Endothelial cell of umbilical vein (primary cell): ENCODE data around the gene TMEM11. TPM values are rescaled to one million over a fixed set of nuclear protein-coding genes. Genes with fewer than 3 reads are reported as not detected.

Experiments used
- BruUV-seq: library from RNA; stranded (reverse); fragments of 400-500 nt; replicated peaks from 2 replicates; lab custom pipeline; 2021; lab: Mats Ljungman, UMichigan
- CTCF ChIA-PET: fragments of 300-600, 350-600 bp; sonication (Branson Sonifier 250); formaldehyde crosslinking; loops from one replicate; lab custom pipeline; 2021; ENCODE audit warnings: antibody characterized with exemption, inconsistent platforms; lab: Charles Lee
- POLR2A ChIA-PET: fragments of 300-600, 350-600 bp; sonication (Branson Sonifier 250); formaldehyde crosslinking; loops from one replicate; lab custom pipeline; 2021; ENCODE audit warnings: antibody characterized with exemption, inconsistent platforms; lab: Charles Lee
- DNase-seq: peaks from one replicate; pipeline ENCODE4 v3.0.0-alpha.2; 2011; ENCODE audit warnings: low read depth, low spot score
- FAIRE-seq: peaks from 2 replicates; lab custom pipeline; 2011; peaks lifted over from hg19 to GRCh38; lab: Jason Lieb, UNC
- H2AFZ ChIP-seq: 2 replicates; pipeline ENCODE4 v1.6.0; 2012; ENCODE audit warnings: low read depth, low read length, control low read depth, inconsistent platforms
- H3K27ac ChIP-seq: 2 replicates; pipeline ENCODE4 v1.5.1; 2011; ENCODE audit warnings: low read depth, mild to moderate bottlenecking, control low read depth, low read length, moderate library complexity; ENCODE audit not compliant: insufficient read depth
- H3K27me3 ChIP-seq, 2 experiments: 2 replicates each; pipeline versions ENCODE4 v1.6.0 to v1.6.1; 2011; ENCODE audit warnings: low read length in 2 of 2, mixed read lengths in 1 of 2; ENCODE audit not compliant: control insufficient read depth in 2 of 2, insufficient read depth in 2 of 2
- H3K36me3 ChIP-seq, 2 experiments: 2 replicates in 1 of 2; 3 replicates in 1 of 2; pipeline ENCODE4 v1.5.1; 2011; ENCODE audit warnings: low read length in 2 of 2, mild to moderate bottlenecking in 1 of 2, moderate library complexity in 1 of 2; ENCODE audit not compliant: control insufficient read depth in 2 of 2, insufficient read depth in 2 of 2; ENCODE audit errors: extremely low read depth in 1 of 2
- H3K4me1 ChIP-seq: 3 replicates; pipeline ENCODE4 v1.5.1; 2011; ENCODE audit warnings: mild to moderate bottlenecking, low read length; ENCODE audit not compliant: control insufficient read depth, insufficient read depth; ENCODE audit errors: extremely low read depth
- H3K4me2 ChIP-seq: 2 replicates; pipeline ENCODE4 v1.6.1; 2011; ENCODE audit warnings: low read length, control low read depth, mixed read lengths; ENCODE audit not compliant: insufficient read depth
- H3K4me3 ChIP-seq, 3 experiments: fragments of 200-600 bp in 1 of 3; sonication (generic), shearing (Covaris generic) in 1 of 3; replicated peaks in 1 of 3; 2 replicates each; pipeline ENCODE4 v1.5.1; 2011 to 2016; ENCODE audit warnings: control low read depth in 3 of 3, low read length in 3 of 3, mild to moderate bottlenecking in 2 of 3, inconsistent platforms in 1 of 3, low read depth in 1 of 3, moderate library complexity in 1 of 3; ENCODE audit not compliant: insufficient read depth in 1 of 3
- H3K79me2 ChIP-seq: 2 replicates; pipeline ENCODE4 v1.6.0; 2012; ENCODE audit warnings: low read length, inconsistent platforms; ENCODE audit not compliant: control insufficient read depth, insufficient read depth
- H3K9ac ChIP-seq: replicated peaks from 2 replicates; pipeline ENCODE3; 2011; ENCODE audit warnings: low read length, control low read depth; ENCODE audit not compliant: insufficient read depth; ENCODE audit errors: extremely low read depth
- H3K9me1 ChIP-seq: replicated peaks from 3 replicates; pipeline ENCODE4 v1.6.0; 2011; ENCODE audit warnings: mild to moderate bottlenecking, low read length; ENCODE audit not compliant: control insufficient read depth, insufficient read depth; ENCODE audit errors: extremely low read depth
- H3K9me3 ChIP-seq: replicated peaks from 2 replicates; pipeline ENCODE4 v1.5.1; 2012; ENCODE audit warnings: low read length, inconsistent platforms; ENCODE audit not compliant: control insufficient read depth, insufficient read depth
- H4K20me1 ChIP-seq: replicated peaks from 2 replicates; pipeline ENCODE3; 2011; ENCODE audit warnings: mild to moderate bottlenecking, low read length; ENCODE audit not compliant: control insufficient read depth, insufficient read depth; ENCODE audit errors: extremely low read depth
- EZH2 ChIP-seq: IDR thresholded peaks from 2 replicates; pipeline ENCODE4 v1.6.1; 2012; ENCODE audit warnings: borderline replicate concordance, low read depth, mild to moderate bottlenecking, moderate library complexity, low read length, inconsistent platforms; ENCODE audit not compliant: severe bottlenecking
- FOS ChIP-seq: IDR thresholded peaks from 2 replicates; pipeline ENCODE4 v1.6.1; 2011; ENCODE audit warnings: mild to moderate bottlenecking, low read length, moderate library complexity, borderline replicate concordance; ENCODE audit not compliant: insufficient read depth
- GATA2 ChIP-seq: IDR thresholded peaks from 2 replicates; pipeline ENCODE4 v1.7.0; 2011; ENCODE audit warnings: low read depth, mild to moderate bottlenecking, moderate library complexity, mixed read lengths, low read length; ENCODE audit not compliant: insufficient read length, insufficient read depth
- JUN ChIP-seq: IDR thresholded peaks from 2 replicates; pipeline ENCODE4 v1.6.1; 2011; ENCODE audit warnings: borderline replicate concordance, low read depth; ENCODE audit not compliant: insufficient read length, insufficient read depth
- MYC ChIP-seq: IDR thresholded peaks from one replicate; pipeline ENCODE4 v1.6.1; 2011; ENCODE audit warnings: mild to moderate bottlenecking, low read depth, low read length
- POLR2A ChIP-seq: IDR thresholded peaks from 2 replicates; pipeline ENCODE4 v1.6.1; 2012; ENCODE audit warnings: low read depth, mild to moderate bottlenecking, control low read depth, low read length
- POLR2AphosphoS5 ChIP-seq: IDR thresholded peaks from 2 replicates; pipeline ENCODE4 v1.6.1; 2012; ENCODE audit warnings: low read depth, mild to moderate bottlenecking, control low read depth, low read length, moderate library complexity; ENCODE audit not compliant: insufficient read depth
- dilution Hi-C: fragments of 300-500 bp; cut with MboI; formaldehyde crosslinking; loops from one replicate; pipeline ENCODE4 v1.15.0; 2019; ENCODE audit warnings: low sequenced_read_pairs; ENCODE audit not compliant: extremely low pct_ligation_motif_present
- intact Hi-C: fragments of 100-400 bp; cut with micrococcal nuclease; formaldehyde crosslinking; loops from one replicate; pipeline ENCODE4 v1.10.0; 2022
- polyA plus RNA-seq, 4 experiments: library from polyadenylated mRNA; depleted of rRNA in 3 of 4; stranded (reverse) in 3 of 4; unstranded in 1 of 4; fragments of >200 nt; gene quantifications; 2 replicates each; pipeline versions ENCODE4 v1.2.1 to v1.2.3, GENCODE V29; 2011 to 2012; ENCODE audit warnings: missing spikeins in 1 of 4
- total RNA-seq: library from RNA; stranded (reverse); gene quantifications from 2 replicates; pipeline ENCODE4 v1.2.3, GENCODE V29; 2021
- TF ChIP-seq, protein P1 (sequence below), 2 donors: IDR thresholded peaks; 1 replicate in 1 of 2; 2 replicates in 1 of 2; pipeline ENCODE4 v1.5.1; 2011; ENCODE audit warnings: low read length in 2 of 2, mild to moderate bottlenecking in 2 of 2, moderate library complexity in 2 of 2, control low read depth in 1 of 2, inconsistent platforms in 1 of 2, low read depth in 1 of 2; ENCODE audit not compliant: insufficient read depth in 1 of 2; ENCODE audit errors: extremely low read depth in 1 of 2
- TF ChIP-seq, protein P2 (sequence below): IDR thresholded peaks from 2 replicates; pipeline ENCODE4 v1.6.1; 2011; ENCODE audit not compliant: insufficient read depth, insufficient read length

TMEM11 gene
- total and polyA plus RNA-seq, 2 donors (not counting 3 experiments of a cell fraction or from before 2014, with no cell fraction given), result 27.4 to 79.9 TPM

- Histone ChIP-seq H4K20me1 (no peaks in the 10 kb centered on the region), H3K9ac (no peak overlapping the region), H3K4me3 (no peak overlapping the region), H3K36me3 (peaks cover 2 to 10% of the 10 kb centered on the region in 2 experiments), H3K4me2 (no peak overlapping the region), H3K9me3 (no peaks in the 10 kb centered on the region), H3K79me2 (peaks cover 78% of the 10 kb centered on the region), H2AFZ (no peak overlapping the region), H3K27me3 (no peaks in the 10 kb centered on the region), H3K27ac (no peak overlapping the region), H3K9me1 (no peaks in the 10 kb centered on the region), H3K4me1 (no peaks in the 10 kb centered on the region)
- FAIRE-seq, result no peak
- intact Hi-C loops (no loop called here), dilution Hi-C loops (no loop called here)
- CTCF ChIA-PET, result interaction anchor here (1.8 kb wide), 1 partner anchor 72 kb away, joined by 4 read pairs; no protein-coding TSS in a partner anchor
- no peak for DNase-seq
- no peak for TF ChIP-seq POLR2AphosphoS5
- TF ChIP-seq EZH2, result no peak
- TF ChIP-seq FOS, result no peak
- TF ChIP-seq, protein P1, sequence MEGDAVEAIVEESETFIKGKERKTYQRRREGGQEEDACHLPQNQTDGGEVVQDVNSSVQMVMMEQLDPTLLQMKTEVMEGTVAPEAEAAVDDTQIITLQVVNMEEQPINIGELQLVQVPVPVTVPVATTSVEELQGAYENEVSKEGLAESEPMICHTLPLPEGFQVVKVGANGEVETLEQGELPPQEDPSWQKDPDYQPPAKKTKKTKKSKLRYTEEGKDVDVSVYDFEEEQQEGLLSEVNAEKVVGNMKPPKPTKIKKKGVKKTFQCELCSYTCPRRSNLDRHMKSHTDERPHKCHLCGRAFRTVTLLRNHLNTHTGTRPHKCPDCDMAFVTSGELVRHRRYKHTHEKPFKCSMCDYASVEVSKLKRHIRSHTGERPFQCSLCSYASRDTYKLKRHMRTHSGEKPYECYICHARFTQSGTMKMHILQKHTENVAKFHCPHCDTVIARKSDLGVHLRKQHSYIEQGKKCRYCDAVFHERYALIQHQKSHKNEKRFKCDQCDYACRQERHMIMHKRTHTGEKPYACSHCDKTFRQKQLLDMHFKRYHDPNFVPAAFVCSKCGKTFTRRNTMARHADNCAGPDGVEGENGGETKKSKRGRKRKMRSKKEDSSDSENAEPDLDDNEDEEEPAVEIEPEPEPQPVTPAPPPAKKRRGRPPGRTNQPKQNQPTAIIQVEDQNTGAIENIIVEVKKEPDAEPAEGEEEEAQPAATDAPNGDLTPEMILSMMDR (IDR thresholded peaks at IDR 0.05; ENCODE audit: extremely low read depth in 1 of 2, insufficient read depth in 1 of 2, low read depth in 1 of 2, low read length in 2 of 2), result no peak
- TF ChIP-seq, protein P2, sequence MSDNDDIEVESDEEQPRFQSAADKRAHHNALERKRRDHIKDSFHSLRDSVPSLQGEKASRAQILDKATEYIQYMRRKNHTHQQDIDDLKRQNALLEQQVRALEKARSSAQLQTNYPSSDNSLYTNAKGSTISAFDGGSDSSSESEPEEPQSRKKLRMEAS, result no peak
- no peak for TF ChIP-seq POLR2A
- TF ChIP-seq JUN, result no peak
- TF ChIP-seq MYC, result no peak
- no peak for TF ChIP-seq GATA2
- BruUV-seq, result no TSS peak
- POLR2A ChIA-PET, result no interaction called here
These were observed 12.7 kb downstream of the TMEM11 start for GRCh38 chr17:21201298-21201595.
